Nephron (organoid): ENCODE measurements around the gene ACTL8.

ENCODE experiments used
- H3K27ac Mint-ChIP-seq, 3 experiments: 2 replicates each; pipeline ENCODE4 v1.8.0; 2020; ENCODE audit warnings: mixed read lengths in 3 of 3, mild to moderate bottlenecking in 2 of 3, moderate library complexity in 1 of 3
- H3K27me3 Mint-ChIP-seq: 2 replicates; pipeline ENCODE4 v1.8.0; 2021; ENCODE audit warnings: low read depth, mild to moderate bottlenecking, moderate library complexity, mixed read lengths
- H3K36me3 Mint-ChIP-seq: 2 replicates; pipeline ENCODE4 v1.8.0; 2020; ENCODE audit warnings: low read depth, mixed read lengths
- H3K4me1 Mint-ChIP-seq: 2 replicates; pipeline ENCODE4 v1.8.0; 2020; ENCODE audit warnings: mixed read lengths
- H3K4me3 Mint-ChIP-seq, 3 experiments: 2 replicates each; pipeline ENCODE4 v1.8.0; 2020; ENCODE audit warnings: mild to moderate bottlenecking in 3 of 3, mixed read lengths in 3 of 3, moderate library complexity in 2 of 3
- H3K9me3 Mint-ChIP-seq: 2 replicates; pipeline ENCODE4 v1.8.0; 2020; ENCODE audit warnings: mixed read lengths
- TF ChIP-seq, protein P1 (sequence below), 3 experiments: fragments of 200-600 bp; sonication (generic); IDR thresholded peaks; one replicate each; pipeline ENCODE4 v1.5.0; 2021; ENCODE audit warnings: antibody characterized with exemption in 3 of 3; ENCODE audit not compliant: unreplicated experiment in 3 of 3

Gene ACTL8

DNA sequence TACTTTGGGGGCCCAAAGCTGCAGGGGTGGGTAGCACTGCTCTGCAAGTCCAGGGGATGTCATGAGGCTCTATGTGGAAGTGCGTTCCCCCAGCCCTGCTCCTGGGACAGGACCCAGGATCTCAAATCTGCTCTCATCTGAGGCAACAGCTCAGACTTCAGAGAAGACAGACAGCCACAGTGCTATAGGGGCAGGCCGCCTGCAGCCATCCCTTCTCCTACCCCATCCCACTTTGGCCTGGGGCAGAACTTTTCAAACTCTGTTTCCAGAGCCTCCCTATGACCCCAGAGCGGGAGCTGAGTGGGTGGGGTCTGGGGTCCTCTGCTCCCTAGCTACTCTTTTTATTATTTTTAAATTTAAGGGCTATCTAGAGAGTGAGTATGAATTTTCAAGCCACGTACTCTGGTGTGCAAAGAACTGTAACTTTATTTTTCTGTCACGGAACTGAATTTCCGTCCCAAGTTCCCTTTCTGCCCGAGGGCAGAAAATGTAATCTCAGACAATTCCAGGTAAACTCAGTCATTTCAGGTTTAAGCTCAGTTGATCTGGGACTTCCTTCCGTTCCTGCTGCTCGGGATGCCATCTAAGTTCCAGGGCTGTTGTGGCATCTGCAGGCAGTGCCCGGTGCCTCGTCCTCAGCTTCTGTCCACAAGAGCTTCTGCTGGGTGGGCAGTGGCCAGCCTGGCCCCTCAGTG is 98.3 kb downstream of the ACTL8 start:
- TF ChIP-seq, protein P1, sequence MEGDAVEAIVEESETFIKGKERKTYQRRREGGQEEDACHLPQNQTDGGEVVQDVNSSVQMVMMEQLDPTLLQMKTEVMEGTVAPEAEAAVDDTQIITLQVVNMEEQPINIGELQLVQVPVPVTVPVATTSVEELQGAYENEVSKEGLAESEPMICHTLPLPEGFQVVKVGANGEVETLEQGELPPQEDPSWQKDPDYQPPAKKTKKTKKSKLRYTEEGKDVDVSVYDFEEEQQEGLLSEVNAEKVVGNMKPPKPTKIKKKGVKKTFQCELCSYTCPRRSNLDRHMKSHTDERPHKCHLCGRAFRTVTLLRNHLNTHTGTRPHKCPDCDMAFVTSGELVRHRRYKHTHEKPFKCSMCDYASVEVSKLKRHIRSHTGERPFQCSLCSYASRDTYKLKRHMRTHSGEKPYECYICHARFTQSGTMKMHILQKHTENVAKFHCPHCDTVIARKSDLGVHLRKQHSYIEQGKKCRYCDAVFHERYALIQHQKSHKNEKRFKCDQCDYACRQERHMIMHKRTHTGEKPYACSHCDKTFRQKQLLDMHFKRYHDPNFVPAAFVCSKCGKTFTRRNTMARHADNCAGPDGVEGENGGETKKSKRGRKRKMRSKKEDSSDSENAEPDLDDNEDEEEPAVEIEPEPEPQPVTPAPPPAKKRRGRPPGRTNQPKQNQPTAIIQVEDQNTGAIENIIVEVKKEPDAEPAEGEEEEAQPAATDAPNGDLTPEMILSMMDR (IDR thresholded peaks at IDR 0.05; ENCODE audit: unreplicated experiment in 3 of 3), result no peak
- Mint-ChIP-seq H3K9me3 (peaks cover 5% of the 10 kb centered on the region), H3K27ac (no peak overlapping the region), H3K27me3 (peaks cover 35% of the 10 kb centered on the region), H3K4me1 (peaks cover 9% of the 10 kb centered on the region), H3K36me3 (no peaks in the 10 kb centered on the region), H3K4me3 (no peak overlapping the region)

DNA sequence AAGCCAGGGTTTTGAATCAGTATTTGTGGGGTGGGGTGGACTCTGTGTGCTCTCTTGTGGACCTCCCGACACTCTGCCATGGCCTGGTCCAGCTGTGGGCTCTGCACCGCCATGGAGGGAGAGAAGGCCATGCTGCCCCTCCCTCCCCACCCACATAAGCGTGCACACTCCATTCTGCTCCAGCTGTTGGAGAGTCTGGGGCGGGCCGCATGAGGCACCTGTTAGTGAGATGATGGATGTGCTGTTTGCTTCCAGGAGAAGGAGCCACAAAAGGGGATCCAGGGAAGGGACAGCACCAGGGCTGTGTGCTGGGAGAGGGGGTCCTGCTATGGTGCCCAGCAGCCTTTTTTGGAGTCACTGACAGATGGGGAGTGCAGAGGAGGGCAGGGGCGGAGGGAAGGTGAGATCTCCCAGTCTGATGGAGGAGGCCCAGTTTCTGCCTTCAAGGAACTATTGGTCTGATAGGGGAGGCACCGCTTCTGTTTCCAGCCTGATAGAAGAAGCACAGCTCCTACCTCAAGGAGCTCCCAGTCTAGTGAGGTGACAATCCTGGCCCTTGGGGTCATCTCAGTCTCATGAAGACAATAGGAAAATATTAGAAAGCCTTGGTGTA is 101.5 kb downstream of the ACTL8 start:
- Mint-ChIP-seq H3K27me3 (peaks cover 25% of the 10 kb centered on the region), H3K9me3 (no peaks in the 10 kb centered on the region), H3K36me3 (no peaks in the 10 kb centered on the region), H3K4me3 (no peak overlapping the region), H3K4me1 (peaks cover 11% of the 10 kb centered on the region), H3K27ac (no peak overlapping the region)
- TF ChIP-seq, protein P1 (IDR thresholded peaks at IDR 0.05; ENCODE audit: unreplicated experiment in 3 of 3), result no peak

DNA sequence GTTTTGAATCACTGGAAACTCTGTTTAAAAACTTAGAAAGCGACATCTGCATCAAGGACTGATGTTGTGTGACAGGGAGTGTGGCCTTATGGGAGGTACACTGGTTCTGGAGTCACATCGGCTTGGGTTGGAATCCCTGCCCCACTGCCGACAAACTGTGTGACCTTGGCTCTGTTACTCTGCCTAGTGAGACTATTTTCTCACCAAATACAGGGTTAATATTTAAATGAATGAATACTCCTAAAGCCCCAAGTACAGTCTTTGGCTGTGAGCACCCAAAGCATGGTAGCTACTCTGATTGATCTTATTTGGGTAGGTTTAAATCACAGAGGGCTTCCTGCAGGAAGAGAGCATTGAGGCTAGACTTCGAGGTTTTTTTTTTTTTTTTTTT is 102.0 kb downstream of the ACTL8 start:
- H3K9me3 Mint-ChIP-seq, result no peaks in the 10 kb centered on the region
- H3K27me3 Mint-ChIP-seq, result peaks cover 25% of the 10 kb centered on the region
- no peak overlapping the region for H3K4me3 Mint-ChIP-seq
- TF ChIP-seq, protein P1 (IDR thresholded peaks at IDR 0.05; ENCODE audit: unreplicated experiment in 3 of 3), result no peak
- no peaks in the 10 kb centered on the region for H3K36me3 Mint-ChIP-seq
- H3K4me1 Mint-ChIP-seq, result peaks cover 11% of the 10 kb centered on the region
- no peak overlapping the region for H3K27ac Mint-ChIP-seq

DNA sequence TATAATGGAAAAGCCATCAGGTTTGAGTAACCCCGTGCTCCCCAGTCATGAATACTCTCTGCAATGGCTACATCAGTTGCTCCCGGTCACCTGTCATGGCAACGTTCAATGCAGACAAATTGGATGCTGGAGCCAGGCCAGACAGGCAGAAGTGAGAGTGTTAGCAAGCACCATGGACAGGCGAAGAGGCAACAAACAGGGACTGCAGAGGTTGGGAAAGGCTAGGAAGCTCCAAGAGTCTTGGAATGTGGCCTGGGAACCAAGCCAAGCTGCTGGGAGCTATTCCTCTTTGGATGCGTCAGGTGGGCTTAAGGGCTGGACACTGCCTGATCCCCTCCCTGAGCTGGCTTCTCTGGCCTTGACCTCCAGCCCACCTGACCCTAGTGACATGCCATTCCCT is 102.9 kb downstream of the ACTL8 start:
- Mint-ChIP-seq H3K9me3 (no peaks in the 10 kb centered on the region), H3K27me3 (peaks cover 25% of the 10 kb centered on the region), H3K36me3 (no peaks in the 10 kb centered on the region), H3K27ac (no peak overlapping the region), H3K4me3 (no peak overlapping the region), H3K4me1 (peaks cover 11% of the 10 kb centered on the region)
- TF ChIP-seq, protein P1 (IDR thresholded peaks at IDR 0.05; ENCODE audit: unreplicated experiment in 3 of 3), result no peak

DNA sequence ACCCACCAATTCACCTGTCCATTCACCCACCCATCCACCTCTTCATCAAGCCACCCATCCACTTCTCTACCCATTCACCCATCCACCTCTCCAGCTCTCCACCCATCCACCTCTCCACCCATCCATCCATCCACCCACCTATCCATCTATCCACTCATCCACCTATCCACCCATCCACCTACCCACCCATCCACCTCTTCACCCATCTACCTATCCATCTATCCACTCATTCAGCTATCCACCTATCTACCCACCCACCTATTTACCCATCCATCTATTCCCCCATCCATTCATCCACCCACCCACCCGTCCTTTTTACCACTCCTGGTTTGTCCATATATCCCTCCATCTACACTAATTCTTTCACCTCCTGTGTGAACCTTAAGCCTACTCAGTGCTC is 105.7 kb downstream of the ACTL8 start:
- TF ChIP-seq, protein P1 (IDR thresholded peaks at IDR 0.05; ENCODE audit: unreplicated experiment in 3 of 3), result no peak
- H3K27ac Mint-ChIP-seq, result no peak overlapping the region
- no peaks in the 10 kb centered on the region for H3K36me3 Mint-ChIP-seq

DNA sequence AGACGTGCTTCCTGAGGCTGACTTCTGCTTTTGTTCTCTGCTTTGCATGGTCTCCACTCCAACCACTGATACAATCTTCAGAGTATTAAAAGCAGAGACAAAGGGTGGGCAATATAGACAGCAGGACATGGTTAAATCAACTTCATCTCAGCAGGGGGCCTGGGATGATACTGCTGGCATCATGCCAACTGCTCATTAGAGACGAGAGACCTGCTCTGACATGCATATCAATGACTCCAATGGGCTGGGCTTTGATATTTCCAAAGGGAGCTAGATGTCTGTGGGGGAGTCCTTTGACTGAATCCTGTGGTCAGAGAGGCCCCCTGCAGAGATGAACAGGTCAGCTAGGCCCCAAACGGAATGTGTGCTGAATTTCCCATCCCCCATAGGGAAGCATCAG is 106.6 kb downstream of the ACTL8 start:
- Mint-ChIP-seq H3K27ac (no peak overlapping the region), H3K4me3 (no peak overlapping the region), H3K9me3 (no peaks in the 10 kb centered on the region), H3K36me3 (no peaks in the 10 kb centered on the region), H3K4me1 (peaks cover 11% of the 10 kb centered on the region), H3K27me3 (peaks cover 15% of the 10 kb centered on the region)
- TF ChIP-seq, protein P1 (IDR thresholded peaks at IDR 0.05; ENCODE audit: unreplicated experiment in 3 of 3), result no peak

More for the DNA sequence above, 105.7 kb downstream of the ACTL8 start:
- Mint-ChIP-seq H3K27me3 (peaks cover 22% of the 10 kb centered on the region), H3K9me3 (no peaks in the 10 kb centered on the region), H3K4me1 (peaks cover 11% of the 10 kb centered on the region), H3K4me3 (no peak overlapping the region)
